ENCODE data around the gene POLE.

Gene POLE

DNA sequence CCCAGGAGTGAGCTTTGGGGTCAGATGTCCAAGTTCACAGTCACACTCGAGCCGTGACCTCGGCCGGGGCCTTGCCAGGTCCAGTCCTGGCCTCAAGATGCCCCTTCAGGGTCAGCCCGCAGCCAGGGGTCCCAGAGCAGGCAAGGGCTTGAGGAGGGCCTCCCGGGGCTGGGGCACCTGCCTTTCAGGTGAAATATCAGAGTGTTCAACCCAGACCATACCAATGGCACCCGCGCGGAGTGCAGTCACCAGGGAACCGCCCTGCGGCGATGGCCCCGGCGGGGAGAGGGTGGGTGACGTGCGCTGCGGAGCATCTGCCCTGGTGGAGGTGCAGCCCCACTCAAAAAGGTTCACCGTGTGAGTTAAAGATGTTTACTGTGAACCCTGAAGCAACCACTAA lies 93.6 kb downstream of the POLE start:
- DNase-seq, result no peak

DNA sequence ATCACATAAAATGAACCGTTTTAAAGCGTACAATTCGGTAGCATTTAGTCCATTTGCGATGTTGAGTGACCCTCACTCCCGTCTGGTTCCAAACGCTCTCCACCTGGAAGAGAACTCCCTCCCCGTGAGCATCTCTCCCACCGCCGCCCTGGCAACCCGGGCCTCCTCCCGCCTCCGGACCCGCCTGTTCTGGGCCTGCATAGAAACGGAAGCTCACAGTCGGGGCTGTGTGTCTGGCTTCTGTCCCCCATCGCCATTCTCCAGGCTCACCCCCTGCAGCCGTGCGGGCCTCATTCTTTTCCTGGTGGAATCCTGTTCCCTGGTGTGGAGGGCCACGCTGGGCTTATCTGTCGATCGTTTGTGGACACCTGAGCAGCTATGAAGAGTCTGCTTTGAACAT lies 94.1 kb downstream of the POLE start:
- no peak for DNase-seq

DNA sequence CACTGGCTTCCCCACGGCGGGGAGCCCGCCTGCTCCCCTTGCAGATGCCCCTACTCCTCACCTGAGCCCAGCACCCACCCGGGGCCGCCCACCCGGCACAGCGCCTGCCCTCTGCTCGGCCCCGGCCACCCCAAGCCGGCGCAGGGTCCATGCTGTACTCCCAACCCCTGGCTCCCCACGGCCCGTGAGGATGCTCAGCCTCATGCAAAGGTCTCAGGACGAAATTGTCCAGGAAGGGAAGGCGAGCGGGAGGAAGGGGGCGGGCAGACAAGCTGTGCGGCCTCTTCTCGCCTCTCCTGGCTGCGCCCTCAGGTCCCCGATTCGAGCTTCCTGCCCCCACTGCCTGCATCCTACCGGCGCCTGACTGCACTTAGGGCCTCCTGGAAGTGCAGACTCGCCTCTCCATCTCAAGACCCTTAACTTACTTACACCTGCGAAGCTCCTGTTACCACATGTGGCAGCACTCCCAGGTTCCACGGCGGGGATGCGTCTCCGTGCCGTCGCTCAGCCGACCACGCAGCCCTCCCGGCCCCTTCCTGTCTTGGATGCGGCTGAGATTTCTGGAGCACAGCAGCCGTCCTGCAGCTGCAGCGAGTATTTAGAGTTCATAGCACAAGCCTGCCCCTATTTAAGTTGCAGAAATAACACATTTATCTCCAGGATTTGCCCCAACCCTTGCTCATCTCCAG lies 94.7 kb downstream of the POLE start:
- DNase-seq, result no peak

DNA sequence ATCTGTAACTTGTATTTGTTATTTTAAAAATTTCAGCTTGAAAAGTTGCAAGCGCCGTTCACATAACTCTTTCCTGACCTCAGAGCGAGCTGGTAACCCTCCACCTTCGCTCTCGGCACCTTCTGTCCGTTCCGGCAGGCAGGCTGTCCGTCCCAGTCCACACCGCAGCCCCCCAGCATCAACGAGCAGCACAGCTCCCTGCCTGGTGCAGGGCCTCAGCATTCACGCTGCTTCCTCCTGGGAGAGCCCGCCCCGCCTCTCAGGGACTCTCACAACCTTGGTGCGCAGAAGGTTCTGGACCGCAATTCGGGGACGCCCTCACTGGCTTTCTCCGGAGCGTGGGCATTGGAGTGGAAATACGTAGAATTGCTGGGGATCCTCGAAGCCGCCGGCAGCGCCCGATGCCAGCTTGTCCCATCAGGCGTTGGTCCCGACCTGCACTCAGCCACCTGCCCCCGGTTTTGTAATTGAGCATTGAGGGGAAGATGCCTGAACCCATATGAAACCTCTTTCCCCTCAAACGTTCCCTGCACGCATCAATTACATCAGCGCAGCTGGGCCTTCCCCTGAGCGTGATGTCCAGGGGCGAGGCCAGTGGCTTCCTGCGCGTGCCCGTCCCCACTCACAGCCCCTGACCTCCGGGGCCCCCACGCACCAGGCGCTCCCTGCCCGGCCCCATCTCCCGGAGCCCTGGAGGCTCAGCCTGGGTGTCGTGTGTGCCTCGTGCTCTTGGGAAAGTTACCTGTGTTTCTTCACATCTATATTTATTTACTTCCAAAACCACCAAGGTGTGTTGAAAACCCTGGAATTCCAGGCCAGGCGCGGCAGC lies 95.8 kb downstream of the POLE start:
- DNase-seq, result no peak

DNA sequence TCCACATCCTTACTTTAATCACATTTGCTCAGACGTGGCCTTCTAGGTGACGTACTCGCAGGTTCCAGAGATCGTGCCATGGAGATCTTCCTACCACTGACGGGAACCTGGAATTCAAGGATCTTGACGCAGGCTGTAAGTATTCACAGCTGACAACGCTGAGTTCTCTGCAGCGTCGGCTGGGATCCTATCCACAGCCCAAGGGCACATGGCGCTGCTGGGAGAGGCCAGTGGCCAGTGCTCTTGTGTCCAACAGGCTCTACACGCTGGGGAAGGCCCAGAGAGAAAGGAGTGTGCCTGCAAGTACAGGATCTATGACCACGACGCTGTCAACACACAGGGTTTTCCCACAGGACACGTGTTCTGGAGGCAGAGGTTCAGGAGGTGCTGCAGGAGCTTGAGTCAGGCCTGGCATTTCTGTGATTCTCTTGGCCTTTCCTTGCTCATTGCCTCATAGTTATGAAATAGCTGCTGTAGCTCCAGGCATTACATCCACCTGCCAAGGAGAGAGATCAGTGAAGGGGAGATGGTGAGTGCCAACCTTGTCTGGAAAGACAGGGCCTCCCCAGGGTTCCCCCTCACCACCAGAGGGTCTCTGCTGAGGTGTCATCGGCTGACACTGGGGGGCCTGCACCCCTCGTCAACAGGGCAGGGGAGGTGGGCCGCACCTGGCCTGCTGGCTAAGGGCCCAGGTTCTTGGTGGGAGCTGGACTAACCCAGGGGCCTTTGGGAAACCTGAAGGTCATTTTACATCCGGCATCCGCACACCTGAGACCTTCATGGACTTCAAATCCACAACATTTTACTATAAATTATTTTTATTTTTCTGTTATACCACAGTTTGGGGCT lies 98.1 kb downstream of the POLE start:
- no peak for DNase-seq

DNA sequence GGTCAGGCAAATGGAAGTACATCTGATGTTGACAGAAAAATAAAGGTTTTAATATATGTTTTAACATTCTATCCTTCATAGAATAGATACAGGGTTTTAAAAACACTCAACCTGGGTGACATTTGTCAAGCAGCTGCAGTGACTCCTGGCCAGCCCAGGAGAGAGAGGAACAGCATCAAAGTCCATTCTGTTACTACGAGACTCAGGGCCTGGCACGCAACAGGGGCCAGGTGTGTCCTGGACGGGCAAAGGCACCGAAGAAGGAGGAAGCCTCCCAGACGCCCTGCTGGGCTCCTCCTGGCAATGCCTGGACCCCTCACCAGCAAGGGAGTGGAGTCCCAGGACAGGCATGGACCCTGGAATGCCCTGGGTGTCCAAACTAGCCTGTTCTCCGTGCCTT lies 98.8 kb downstream of the POLE start:
- DNase-seq, result no peak

DNA sequence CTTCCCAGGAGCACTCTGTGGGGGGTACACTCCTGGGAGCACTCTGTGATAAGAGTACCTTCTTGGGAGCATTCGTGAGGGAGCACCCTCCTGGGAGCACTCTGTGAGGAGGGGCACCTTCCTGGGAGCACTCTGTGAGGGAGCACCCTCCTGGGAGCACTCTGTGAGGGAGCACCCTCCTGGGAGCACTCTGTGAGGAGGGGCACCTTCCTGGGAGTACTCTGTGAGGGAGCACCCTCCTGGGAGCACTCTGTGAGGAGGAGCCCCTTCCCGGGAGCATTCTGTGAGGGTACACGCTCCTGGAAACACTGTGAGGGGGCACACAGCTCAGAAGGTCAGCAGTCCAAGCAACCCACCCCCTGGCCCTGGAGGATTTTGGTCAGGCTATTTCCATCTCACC lies 99.4 kb downstream of the POLE start:
- DNase-seq, result no peak

DNA sequence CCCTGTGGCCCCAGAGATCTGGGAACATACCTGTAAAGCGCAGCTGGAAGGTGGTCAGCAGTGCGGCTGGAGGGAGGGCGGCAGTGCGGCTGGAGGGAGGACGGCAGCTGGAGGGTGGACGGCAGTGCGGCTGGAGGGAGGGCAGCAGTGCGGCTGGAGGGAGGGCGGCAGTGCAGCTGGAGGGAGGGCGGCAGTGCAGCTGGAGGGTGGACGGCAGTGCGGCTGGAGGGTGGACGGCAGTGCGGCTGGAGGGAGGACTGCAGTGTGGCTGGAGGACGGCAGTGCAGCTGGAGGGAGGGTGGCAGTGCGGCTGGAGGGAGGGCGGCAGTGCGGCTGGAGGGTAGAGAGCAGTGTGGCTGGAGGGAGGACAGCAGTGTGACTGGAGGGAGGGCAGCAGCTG lies 100.2 kb downstream of the POLE start:
- no peak for DNase-seq

DNA sequence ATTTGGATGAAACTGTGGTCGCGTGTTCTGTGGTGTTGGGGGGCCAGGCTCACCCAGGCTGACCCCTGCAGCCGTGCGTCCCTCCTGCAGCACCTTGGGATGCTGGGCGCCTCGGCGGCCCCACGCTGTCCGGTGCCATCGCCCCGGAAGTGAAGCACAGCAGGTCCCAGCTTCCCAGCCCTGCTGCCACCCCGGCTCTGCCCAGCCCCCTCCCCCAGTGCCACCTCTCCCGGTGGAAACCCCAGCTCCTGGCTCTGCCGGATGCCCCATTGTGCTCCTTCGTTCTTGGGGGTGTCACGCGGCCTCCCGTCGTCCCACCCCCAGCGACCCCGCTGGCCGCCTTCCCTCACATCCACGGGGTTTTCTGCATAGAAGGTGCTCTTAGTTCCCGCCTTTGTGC lies 102.0 kb downstream of the POLE start:
- no peak for DNase-seq

DNA sequence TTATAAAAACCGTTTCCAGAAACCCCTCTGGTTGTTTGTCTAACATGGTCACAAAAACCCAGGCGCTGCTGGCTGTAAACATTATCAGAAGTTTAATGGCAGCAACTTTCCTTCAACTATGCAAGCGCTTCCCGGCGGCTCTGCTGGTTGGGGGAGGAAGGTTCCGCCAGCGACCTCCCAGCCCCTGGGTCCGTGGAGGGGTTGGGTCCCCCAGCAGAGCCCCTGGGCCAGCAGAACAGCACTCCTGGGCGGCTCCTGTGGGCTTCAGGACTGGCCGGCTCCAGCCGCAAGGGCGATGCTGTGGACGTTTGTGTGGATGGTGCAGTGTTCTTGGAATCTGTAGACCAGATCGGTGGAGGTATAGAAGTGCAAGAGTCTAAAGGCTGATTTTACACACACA lies 102.7 kb downstream of the POLE start:
- no peak for DNase-seq

DNA sequence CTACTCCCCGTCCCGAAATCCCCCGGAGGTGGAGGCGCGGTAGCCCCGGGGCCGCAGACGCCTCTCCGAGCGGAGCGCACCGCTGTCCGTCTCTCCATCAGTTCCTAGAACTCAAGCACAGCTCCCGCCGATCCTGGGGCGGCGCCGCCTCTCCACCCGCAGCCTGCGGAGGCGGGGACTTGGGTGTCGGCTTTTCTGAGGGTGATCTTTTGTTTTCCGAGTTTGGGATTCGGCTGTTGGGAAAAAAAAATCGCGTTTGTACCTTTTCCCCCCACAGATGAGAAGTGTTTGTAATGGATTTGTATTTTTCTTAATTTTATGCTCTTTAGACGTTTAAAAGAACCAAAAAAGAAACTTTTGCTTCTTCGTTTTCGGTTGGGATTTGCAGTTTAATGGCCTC lies 103.4 kb downstream of the POLE start:
- no peak for DNase-seq

DNA sequence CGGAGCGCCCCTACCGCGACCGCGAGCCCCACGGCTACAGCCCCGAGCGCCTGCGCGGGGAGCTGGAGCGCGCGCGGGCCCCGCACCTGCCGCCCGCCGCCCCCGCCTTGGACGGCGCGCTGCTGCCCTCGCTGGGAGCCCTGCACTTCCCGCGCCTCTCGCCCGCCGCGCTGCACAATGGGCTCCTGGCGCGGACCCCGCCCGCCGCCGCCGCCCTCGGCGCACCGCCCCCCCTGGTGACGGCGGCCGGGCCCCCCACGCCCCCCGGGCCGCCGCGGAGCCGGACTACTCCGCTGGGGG lies 103.8 kb downstream of the POLE start:
- no peak for DNase-seq

DNA sequence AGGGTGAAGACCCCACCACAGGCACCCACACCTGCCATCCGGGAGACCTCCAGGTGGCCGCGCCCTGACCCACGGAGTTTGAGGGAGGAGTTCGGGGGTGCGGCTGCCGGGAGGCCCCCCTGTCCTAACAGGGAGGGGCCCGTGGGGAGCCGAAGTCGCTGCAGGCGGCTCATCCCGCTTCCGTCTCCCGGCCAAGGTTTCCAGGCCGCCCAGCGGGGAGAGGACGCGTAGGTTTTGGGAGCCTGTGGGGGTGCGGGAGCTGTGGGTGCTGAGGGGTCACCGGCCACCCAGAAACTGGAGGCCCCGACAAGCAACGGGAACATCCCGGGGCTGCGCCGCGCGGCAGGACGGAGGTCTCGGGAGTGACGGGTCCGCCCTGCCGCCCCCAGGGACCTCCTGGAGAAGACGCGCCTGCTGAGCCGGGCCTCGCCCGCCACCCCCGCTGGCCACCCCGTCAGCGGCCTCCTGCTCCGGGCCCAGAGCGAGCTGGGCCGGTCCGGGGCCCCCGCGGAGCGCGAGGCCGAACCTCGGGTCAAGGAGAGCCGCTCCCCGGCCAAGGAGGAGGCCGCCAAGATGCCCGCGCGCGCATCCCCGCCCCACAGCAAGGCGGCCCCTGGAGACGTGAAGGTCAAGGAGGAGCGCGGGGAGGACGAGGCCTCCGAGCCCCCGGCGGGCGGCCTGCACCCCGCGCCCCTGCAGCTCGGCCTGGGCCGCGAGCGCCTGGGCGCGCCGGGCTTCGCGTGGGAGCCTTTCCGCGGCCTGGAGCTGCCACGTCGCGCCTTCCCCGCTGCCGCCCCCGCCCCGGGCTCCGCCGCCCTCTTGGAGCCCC lies 104.3 kb downstream of the POLE start:
- no peak for DNase-seq

DNA sequence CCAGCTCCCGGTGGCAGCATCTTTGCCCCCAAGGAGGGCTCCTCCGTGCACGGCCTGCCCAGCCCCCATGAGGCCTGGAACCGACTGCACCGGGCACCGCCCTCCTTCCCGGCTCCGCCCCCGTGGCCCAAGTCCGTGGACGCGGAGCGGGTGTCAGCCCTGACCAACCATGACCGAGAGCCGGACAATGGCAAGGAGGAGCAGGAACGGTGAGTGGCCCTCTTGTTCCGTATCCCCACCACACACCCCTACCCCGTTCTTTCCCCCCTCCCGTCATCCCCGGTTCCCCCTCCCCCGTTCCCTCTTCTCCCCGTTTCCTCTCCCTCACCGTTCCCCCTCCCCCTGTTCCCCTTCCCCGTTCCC lies 105.1 kb downstream of the POLE start:
- no peak for DNase-seq

DNA sequence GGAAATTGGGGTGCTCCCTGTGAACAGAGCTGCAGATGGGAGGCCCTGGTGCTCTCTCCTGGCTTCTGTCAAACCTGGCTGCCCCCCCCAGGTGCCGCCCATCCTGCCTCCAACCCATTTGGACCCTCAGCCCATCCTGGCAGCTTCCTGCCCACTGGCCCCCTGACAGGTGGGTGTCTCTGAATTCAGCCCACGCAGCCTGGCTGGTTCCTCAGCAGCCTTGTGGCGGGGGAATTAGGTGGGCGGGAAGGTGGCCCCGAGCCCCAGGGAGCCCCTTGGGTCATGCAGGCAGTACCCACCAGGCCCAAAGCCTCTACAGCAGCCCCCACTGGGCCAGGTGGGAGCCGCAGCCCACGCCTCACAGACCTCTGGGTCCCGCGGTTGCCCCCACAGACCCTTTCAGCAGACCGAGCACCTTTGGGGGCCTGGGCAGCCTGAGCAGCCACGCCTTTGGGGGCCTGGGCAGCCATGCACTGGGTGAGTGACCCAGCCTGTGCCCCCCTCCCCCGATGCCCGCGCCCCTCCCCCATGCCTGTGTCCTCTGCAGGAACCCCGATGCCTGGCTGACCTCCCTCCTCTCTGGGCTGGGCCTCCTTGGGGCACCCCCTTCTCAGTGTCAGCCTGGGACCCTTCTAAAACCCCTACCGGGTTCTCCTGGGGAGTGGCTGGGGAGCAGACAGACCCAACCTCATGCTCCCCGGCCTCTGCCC lies 105.6 kb downstream of the POLE start:
- no peak for DNase-seq

DNA sequence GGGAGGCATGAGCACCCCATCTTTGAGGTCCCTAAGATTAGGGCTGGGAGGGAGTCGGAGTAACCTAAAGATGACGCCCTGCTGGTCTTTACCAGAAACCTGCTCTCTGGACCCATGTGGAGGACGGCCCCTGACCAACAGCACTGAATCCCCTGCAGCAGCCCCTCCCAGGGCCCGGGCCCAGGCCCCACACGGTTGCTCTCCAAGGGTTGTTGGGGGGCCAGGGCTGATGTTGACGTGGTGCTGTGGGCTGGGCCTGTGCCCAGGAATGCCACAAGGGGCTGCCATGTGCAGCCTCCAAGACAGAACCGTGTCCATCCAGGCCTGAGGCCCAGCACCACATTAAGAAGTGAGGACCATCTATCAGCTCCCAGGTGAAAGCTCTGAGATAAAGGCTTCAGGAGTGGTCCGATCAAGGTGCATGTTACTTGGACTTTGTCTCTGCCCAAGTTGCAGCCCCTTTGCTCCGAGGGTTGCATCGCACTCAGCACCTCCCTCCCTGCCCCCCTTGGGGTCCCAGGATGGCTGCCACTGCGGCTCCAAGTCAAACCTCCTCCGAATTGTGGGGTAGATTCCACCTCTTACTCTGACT lies 106.3 kb downstream of the POLE start:
- no peak for DNase-seq

DNA sequence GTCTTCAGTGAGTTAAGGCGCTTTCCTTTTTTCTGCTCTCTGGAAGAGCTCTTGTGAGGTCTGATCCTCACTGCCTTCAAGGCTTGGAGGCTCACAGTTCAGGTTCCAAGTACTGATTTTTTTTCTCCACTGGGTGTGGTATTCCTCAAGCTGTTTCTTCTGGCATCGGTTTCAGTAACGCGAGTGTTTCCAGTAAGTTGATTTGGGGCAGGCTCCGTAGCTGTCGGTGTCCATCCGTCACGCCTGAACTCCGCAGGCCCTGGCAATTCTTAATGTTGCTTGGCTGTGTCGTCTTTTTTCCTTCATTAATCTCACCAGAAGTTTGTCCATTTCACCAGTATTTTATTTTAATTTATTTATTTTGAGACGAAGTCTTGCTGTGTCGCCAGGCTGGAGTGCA lies 107.4 kb downstream of the POLE start:
- no peak for DNase-seq

DNA sequence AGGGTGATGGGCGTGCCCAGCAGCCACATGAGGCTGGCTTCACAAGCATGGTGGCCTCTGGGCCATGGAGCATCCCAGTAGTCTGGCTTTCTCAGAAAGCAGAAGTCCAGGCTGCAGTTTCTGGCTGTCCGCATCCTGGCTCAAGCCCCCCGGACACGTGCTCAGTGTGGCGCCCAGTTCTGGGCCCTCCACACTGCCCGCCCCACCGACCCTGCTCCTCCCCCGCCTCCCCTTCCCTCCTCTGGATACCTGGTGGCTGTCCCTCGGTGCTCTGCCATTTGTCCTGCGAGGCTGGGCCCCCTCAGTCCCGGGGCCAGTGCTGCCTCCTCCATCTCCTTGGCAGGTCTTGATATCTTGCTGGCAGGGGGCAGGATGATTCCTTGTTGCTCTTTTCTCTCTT lies 108.3 kb downstream of the POLE start:
- no peak for DNase-seq

DNA sequence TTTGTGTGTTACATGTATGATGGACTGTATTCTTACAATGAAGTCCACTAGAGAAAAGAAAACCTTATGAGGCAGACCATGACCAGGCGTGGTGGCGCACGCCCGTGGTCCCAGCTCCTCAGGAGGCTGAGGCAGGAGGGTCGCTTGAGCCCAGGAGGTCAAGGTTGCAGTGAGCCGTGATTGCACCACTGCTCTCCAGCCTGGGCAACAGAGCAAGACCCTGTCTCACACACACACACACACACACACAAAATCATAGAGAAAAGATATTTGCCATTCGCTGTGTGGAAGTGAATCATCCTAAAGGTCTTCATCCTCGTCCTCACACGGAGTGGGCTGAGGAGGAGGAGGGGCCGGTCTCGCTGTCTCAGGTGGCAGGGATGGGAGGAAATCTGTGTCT lies 109.0 kb downstream of the POLE start:
- no peak for DNase-seq

DNA sequence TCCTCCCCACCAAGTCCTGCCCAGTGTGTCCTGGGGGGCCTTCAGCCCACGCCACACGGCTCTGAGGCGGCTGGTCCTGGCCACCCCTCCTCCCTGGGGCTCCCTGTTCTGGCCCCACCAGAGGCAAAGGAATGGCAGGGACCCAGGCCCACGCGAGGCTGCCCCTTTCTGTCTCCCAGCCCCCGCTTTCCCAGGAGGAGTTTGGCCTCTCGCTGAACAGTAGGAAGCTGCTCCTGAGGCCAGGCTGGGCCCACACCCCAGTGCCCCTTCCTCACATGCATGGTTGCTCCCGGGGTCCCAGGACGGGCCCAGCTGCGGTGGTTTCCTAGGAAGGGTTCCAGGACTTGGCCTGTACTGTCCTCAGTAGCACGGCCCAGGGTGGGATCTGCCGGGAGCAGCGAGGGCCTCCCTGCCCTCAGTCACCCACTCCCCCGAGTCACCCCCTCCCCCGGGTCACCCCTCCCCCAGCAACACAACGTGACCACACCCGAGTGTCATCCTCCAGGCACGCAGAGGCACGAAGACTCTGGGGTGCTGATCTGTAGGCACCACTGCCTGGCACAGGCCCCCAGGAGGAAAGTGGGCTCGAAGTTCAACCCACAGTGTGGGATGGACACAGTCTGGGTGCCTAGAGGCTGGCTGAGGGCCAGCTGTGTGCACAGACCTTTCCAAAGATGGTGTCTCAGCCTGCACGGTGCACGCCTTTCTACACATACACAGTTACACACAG lies 109.8 kb downstream of the POLE start:
- DNase-seq, result no peak

DNA sequence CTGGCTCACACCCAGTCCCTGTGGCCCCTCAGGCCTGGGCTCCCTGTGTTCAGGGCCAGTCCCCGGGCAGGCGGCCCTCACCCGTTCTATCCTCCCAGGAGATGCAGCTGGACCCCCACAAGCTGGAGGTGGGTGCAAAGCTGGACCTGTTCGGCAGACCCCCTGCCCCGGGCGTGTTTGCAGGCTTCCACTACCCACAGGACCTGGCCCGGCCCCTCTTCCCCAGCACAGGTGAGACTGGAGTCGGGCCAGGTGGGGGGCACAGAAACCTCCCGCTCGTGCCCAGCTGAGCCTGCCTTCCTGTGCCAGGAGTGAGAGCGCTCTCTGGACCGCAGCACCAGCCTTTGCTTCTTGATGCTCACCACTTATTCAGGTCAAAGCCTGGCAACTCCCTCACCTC lies 110.4 kb downstream of the POLE start:
- DNase-seq, result no peak
